ENCODE measurements around the gene GABBR2.

- no peak for TF ChIP-seq POLR2A (IDR thresholded peaks at IDR 0.05)
- TF ChIP-seq, protein P1, sequence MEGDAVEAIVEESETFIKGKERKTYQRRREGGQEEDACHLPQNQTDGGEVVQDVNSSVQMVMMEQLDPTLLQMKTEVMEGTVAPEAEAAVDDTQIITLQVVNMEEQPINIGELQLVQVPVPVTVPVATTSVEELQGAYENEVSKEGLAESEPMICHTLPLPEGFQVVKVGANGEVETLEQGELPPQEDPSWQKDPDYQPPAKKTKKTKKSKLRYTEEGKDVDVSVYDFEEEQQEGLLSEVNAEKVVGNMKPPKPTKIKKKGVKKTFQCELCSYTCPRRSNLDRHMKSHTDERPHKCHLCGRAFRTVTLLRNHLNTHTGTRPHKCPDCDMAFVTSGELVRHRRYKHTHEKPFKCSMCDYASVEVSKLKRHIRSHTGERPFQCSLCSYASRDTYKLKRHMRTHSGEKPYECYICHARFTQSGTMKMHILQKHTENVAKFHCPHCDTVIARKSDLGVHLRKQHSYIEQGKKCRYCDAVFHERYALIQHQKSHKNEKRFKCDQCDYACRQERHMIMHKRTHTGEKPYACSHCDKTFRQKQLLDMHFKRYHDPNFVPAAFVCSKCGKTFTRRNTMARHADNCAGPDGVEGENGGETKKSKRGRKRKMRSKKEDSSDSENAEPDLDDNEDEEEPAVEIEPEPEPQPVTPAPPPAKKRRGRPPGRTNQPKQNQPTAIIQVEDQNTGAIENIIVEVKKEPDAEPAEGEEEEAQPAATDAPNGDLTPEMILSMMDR (IDR thresholded peaks at IDR 0.05) = no peak
These were observed 263.2 kb downstream of the GABBR2 start for GRCh38 chr9:98445576-98445975.

Data from suprapubic skin (tissue), 3 donors.